GM12874 (cell line): ENCODE data around the gene NXNL2.
A peak's percentile ranks its signal among the peaks of the same experiment; 100 is the strongest.

Source experiments
- TF ChIP-seq, protein P1 (sequence below): IDR thresholded peaks from 2 replicates; pipeline ENCODE4 v1.5.1; 2011; ENCODE audit warnings: low read depth, mild to moderate bottlenecking, control low read depth, low read length, moderate library complexity; ENCODE audit not compliant: insufficient read depth

Gene NXNL2

DNA sequence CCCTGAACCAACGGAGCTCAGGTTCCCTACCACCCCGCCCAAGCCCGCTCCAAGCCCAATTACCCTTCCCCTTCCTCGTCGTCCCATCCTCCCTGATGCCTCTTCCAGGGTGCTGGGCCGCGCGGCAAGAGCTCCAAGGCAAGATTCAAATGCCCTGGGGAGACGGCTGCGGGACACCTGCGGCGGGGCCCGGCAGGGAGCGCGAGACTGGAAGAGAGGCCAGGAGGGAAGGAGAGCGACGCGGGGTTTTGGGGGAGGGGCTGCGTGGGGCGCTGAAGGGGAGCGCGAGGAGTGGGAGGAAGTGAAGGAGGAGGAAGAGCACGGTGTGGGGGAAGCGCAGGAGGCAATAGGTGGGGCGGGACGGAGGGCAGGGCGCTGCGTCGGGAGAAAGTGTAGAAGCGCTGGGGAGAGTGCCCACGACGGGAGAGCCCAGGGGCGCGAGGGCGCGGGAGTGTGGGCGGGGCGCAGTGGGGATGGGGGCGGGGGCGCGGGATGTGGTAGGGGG is 975 bp upstream of the NXNL2 start:
- TF ChIP-seq, protein P1, sequence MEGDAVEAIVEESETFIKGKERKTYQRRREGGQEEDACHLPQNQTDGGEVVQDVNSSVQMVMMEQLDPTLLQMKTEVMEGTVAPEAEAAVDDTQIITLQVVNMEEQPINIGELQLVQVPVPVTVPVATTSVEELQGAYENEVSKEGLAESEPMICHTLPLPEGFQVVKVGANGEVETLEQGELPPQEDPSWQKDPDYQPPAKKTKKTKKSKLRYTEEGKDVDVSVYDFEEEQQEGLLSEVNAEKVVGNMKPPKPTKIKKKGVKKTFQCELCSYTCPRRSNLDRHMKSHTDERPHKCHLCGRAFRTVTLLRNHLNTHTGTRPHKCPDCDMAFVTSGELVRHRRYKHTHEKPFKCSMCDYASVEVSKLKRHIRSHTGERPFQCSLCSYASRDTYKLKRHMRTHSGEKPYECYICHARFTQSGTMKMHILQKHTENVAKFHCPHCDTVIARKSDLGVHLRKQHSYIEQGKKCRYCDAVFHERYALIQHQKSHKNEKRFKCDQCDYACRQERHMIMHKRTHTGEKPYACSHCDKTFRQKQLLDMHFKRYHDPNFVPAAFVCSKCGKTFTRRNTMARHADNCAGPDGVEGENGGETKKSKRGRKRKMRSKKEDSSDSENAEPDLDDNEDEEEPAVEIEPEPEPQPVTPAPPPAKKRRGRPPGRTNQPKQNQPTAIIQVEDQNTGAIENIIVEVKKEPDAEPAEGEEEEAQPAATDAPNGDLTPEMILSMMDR, result no peak

DNA sequence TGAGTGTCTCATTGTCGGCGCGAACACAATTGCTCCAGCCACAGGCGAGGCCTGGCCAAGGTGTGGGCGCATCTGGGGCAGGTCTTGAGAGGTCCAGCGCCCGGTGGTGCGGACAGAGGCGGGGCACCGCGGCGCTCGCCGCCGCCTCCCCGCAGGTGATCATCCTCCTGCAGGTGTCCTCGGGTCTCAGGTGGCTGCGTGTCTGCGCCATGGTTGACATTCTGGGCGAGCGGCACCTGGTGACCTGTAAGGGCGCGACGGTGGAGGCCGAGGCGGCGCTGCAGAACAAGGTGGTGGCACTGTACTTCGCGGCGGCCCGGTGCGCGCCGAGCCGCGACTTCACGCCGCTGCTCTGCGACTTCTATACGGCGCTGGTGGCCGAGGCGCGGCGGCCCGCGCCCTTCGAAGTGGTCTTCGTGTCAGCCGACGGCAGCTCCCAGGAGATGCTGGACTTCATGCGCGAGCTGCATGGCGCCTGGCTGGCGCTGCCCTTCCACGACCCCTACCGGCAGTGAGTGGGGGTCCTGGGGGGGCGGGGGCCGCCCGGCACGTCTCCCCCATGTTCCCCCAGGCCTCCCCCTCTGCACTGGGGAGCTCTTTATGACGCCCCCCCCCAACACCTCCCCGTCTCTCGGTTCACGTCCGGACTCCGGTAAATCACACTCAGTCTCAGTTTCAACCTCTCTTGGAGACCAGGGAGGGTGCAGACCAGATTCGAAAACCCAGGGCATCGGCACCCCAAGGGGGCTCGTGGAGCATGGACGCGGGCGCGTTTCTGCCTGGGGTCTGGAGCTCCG is 446 bp downstream of the NXNL2 start:
- TF ChIP-seq, protein P1, result 0 out of 2 replicates have a peak, but pooled peaks have one; percentile 2

GRCh38 chr9:88536023-88536324 is 996 bp downstream of the NXNL2 start:
- TF ChIP-seq, protein P1, result no peak

DNA sequence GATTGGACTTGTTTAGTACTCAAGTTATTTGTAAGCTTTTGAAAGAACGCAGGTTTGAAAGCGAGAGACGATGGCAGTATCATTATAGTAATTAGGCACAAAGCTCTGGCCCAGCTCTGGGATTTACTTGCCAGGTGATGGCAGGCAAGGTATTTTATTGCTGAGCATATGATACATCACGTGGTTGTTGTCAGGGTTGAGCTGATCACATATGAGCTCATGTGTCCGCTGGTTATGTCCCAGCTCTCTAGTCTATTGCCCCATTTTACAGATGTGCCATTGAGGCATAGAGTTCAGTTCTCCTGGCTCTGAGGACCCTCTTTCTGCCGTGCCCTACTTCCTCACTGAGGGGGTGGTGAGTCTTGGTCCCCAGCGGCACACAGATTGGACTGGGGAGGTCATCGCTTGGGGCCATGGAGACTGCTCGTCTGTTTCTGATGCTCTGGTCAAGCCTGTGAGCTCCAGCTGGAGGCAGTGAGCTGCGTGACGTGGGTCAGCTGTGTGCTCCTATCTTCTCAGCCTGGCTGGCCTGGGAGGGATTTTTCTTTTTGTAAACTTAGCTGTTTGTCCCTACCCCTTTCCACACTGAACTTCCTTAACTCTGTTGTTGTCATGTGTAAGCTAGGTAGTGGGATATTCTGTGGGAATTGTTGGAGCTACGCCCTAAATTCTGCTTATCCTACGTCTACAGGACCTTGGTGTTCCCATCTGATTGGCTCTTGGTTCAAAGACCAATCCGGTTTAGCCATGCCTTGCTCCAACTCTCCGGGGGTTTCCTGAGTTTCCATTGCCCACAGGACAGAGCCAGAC is 2.2 kb downstream of the NXNL2 start:
- TF ChIP-seq, protein P1, result no peak

- TF ChIP-seq, protein P1, result no peak
Observed at GRCh38 chr9:88537761-88538091, 2.7 kb downstream of the NXNL2 start.

- TF ChIP-seq, protein P1, result no peak
Observed at GRCh38 chr9:88538311-88539085, 3.5 kb downstream of the NXNL2 start.

DNA sequence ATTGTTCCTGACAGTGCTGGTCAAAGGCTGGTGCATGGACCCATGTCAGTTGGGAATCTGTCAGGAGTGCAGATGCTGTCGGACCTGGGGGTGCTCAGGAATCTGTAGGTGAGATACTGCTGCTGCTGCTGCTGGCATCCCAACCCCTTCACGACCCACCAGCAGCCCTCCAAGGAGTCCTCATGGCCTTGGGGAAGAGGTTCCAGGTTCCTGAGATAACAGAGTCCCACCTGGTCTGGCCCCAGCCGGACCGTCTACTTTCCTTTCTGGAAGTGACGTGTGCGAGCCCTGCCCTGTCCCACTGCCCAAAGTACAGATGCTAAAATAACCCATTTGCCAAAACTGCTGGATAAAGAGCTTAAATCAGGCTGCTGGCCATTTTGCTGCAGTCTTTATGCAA is 4.3 kb downstream of the NXNL2 start:
- TF ChIP-seq, protein P1, result no peak
